Lung (tissue), 12 donors: Measurements from ENCODE around the gene SPINK2. TPM values are rescaled to one million over a fixed set of nuclear protein-coding genes. Genes with fewer than 3 reads are reported as not detected.

Experiments
- ATAC-seq: fragments of 200-7000 bp; cut with Tn5 transposase; one replicate; pipeline ENCODE4 v1.9.1; 2020; ENCODE audit warnings: moderate number of reproducible peaks; ENCODE audit not compliant: insufficient read depth, low FRiP score
- DNase-seq, 3 donors: peaks; one replicate each; pipeline ENCODE4 v3.0.0-alpha.2; 2013 to 2017
- H3K27ac ChIP-seq, 2 donors: one replicate each; pipeline ENCODE4 v1.5.1; 2013; ENCODE audit warnings: mild to moderate bottlenecking in 2 of 2, moderate library complexity in 2 of 2, control low read depth in 1 of 2, inconsistent platforms in 1 of 2, low read depth in 1 of 2, low read length in 1 of 2
- H3K27me3 ChIP-seq, 3 donors: one replicate each; pipeline ENCODE4 v1.5.1; 2013; ENCODE audit warnings: low read length in 2 of 3; ENCODE audit not compliant: control insufficient read depth in 3 of 3, insufficient read depth in 3 of 3
- H3K36me3 ChIP-seq, 4 donors: one replicate each; pipeline ENCODE4 v1.5.1; 2013; ENCODE audit warnings: low read length in 4 of 4, mild to moderate bottlenecking in 1 of 4, moderate library complexity in 1 of 4; ENCODE audit not compliant: control insufficient read depth in 4 of 4, insufficient read depth in 4 of 4
- H3K4me1 ChIP-seq, 5 donors: one replicate each; pipeline ENCODE4 v1.5.1; 2013; ENCODE audit warnings: low read length in 5 of 5, mild to moderate bottlenecking in 2 of 5, moderate library complexity in 1 of 5; ENCODE audit not compliant: control insufficient read depth in 5 of 5, insufficient read depth in 5 of 5
- H3K4me3 ChIP-seq: one replicate; pipeline ENCODE4 v1.5.1; 2013; ENCODE audit warnings: mild to moderate bottlenecking, control low read depth, moderate library complexity
- H3K9ac ChIP-seq, 2 donors: one replicate each; pipeline ENCODE4 v1.5.1; 2013; ENCODE audit warnings: low read length in 2 of 2, control low read depth in 1 of 2; ENCODE audit not compliant: insufficient read depth in 1 of 2
- H3K9me3 ChIP-seq, 4 donors: one replicate each; pipeline ENCODE4 v1.5.1; 2013; ENCODE audit warnings: low read length in 3 of 4, mild to moderate bottlenecking in 1 of 4, moderate library complexity in 1 of 4; ENCODE audit not compliant: control insufficient read depth in 4 of 4, insufficient read depth in 3 of 4
- WGBS, 2 donors: extraction: QIAGEN DNeasy Blood & Tissue Kit; methylation state at CpG; one replicate each; pipeline ENCODE4 v1.1.7; 2013; 5-methylcytosine and 5-hydroxymethylcytosine counted together
- polyA plus RNA-seq, 2 donors: library from polyadenylated mRNA; stranded (reverse); fragments of 200-250 nt; gene quantifications; one replicate each; pipeline ENCODE4 v1.2.1, GENCODE V29; 2013
- total RNA-seq, 2 donors: library from RNA; depleted of rRNA in 1 of 2; stranded (reverse); fragments of >200 nt in 1 of 2; gene quantifications; one replicate each; pipeline ENCODE4 v1.2.1, GENCODE V29; 2014 to 2021
- TF ChIP-seq, protein P1 (sequence below): IDR thresholded peaks from 2 replicates; pipeline ENCODE4 v1.5.1; 2012; ENCODE audit warnings: mild to moderate bottlenecking; ENCODE audit errors: control extremely low read depth, extremely low read depth
- donor health status: control.
- donor health status: control.
- donor health status: Bipolar disorder and iron deficiency.
- donor health status: healthy.
- donor health status: DM: yes; HTN: yes; CAD: no.

Gene SPINK2
- total and polyA plus RNA-seq, 4 donors: 0.91 TPM; not detected in 3

DNA sequence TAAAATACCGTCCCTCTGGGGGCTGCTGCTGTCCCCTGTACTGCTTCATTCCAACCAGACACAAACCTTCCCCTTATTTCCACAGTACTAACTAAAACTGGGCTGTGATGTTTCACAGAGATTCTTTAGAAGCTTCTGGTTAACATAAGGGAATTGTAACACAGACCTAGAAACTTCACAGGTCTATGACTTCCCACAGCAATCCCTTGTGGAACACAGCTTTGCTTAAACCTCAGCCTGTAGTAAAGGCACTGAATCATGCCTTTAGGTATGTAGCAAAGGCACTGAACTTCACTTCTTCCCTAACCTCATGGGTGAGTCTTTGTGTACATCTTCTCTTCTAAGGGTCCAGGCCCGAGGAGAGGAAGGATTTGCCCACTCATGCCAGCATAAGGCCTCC is 49.4 kb downstream of the SPINK2 start:
- H3K9me3 ChIP-seq: no peaks in the 10 kb centered on the region
- H3K4me1 ChIP-seq: no peaks in the 10 kb centered on the region
- H3K4me3 ChIP-seq: no peak overlapping the region
- no peak overlapping the region for H3K27ac ChIP-seq
- no peaks in the 10 kb centered on the region for H3K36me3 ChIP-seq
- DNase-seq: no peak
- ATAC-seq: no peak
- no peak overlapping the region for H3K9ac ChIP-seq
- WGBS, 2 donors: 83 to 92% methylated on average over 2 of the region's 2 CpGs
- H3K27me3 ChIP-seq: no peaks in the 10 kb centered on the region
- TF ChIP-seq, protein P1, sequence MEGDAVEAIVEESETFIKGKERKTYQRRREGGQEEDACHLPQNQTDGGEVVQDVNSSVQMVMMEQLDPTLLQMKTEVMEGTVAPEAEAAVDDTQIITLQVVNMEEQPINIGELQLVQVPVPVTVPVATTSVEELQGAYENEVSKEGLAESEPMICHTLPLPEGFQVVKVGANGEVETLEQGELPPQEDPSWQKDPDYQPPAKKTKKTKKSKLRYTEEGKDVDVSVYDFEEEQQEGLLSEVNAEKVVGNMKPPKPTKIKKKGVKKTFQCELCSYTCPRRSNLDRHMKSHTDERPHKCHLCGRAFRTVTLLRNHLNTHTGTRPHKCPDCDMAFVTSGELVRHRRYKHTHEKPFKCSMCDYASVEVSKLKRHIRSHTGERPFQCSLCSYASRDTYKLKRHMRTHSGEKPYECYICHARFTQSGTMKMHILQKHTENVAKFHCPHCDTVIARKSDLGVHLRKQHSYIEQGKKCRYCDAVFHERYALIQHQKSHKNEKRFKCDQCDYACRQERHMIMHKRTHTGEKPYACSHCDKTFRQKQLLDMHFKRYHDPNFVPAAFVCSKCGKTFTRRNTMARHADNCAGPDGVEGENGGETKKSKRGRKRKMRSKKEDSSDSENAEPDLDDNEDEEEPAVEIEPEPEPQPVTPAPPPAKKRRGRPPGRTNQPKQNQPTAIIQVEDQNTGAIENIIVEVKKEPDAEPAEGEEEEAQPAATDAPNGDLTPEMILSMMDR: no peak

DNA sequence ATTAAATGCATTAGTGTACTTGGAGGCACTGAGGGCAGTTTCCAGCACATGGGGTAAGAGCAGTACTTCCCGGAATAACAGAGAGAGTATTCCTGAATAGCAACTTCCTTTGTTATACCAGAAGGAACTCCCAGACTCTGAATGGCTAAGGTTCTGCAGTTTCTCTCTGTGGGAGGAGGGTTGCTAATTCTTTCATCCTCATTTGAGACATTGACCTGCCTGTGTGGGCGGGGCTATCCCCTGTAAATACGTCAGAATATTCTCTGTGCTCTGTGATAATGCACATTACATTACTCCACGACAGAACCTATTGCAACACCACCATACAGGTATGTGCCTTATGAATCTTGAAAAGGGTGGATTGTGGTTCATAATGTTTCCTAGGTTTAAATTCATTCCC is 52.7 kb downstream of the SPINK2 start:
- no peak overlapping the region for H3K9ac ChIP-seq
- H3K9me3 ChIP-seq: no peaks in the 10 kb centered on the region
- H3K4me1 ChIP-seq: no peaks in the 10 kb centered on the region
- ATAC-seq: peak; percentile 47
- WGBS, 2 donors: 49 to 65% methylated on average over 4 of the region's 4 CpGs
- H3K27me3 ChIP-seq: no peaks in the 10 kb centered on the region
- H3K27ac ChIP-seq: no peak overlapping the region
- H3K36me3 ChIP-seq: no peaks in the 10 kb centered on the region
- no peak overlapping the region for H3K4me3 ChIP-seq
- DNase-seq: no peak
- TF ChIP-seq, protein P1: no peak

DNA sequence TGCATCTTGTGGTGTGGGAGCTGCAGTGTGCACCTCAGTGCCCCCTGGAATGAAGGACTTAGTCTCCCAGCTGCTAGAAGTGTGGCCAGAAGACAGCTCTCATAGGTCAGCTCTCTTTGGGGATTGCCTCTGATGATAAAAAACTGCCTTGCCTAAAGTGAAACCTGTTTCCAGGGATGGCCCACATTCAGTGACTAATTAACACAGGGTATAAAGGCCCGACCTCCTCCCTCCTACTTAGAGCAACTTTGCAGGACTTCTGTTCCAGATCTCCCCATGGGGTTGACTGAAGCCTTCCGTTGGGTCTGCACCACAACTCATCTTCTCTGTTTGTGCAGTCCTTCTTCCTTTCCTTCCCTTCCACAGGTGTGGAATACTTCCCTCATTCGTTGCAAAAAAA is 53.2 kb downstream of the SPINK2 start:
- no peak overlapping the region for H3K27ac ChIP-seq
- ATAC-seq (no peak), DNase-seq (no peak)
- H3K27me3 ChIP-seq: no peaks in the 10 kb centered on the region
- 43 to 48% methylated on average over 3 of the region's 3 CpGs for WGBS, 2 donors
- no peaks in the 10 kb centered on the region for H3K4me1 ChIP-seq
- no peak overlapping the region for H3K4me3 ChIP-seq
- H3K36me3 ChIP-seq: no peaks in the 10 kb centered on the region
- H3K9ac ChIP-seq: no peak overlapping the region
- H3K9me3 ChIP-seq: no peaks in the 10 kb centered on the region
- TF ChIP-seq, protein P1: no peak

DNA sequence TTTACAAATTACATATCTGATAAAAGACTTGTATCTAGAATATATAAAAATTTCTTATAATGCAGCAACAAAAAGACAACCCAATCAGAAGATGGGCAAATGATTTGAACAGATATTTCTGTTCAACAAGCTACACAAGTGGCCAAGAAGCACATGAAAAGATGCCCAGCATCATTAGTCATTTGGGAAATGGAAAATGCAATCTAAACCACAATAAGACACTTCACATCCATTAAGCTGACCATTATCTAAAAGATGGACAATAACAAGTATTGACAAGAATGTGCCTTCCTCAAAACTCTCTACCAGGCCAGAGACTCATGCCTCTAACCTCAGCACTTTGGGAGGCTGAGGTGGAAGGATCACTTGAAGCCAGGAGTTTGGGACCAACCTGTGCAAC is 53.9 kb downstream of the SPINK2 start:
- H3K9me3 ChIP-seq: no peaks in the 10 kb centered on the region
- H3K27ac ChIP-seq: no peak overlapping the region
- no peaks in the 10 kb centered on the region for H3K36me3 ChIP-seq
- H3K4me3 ChIP-seq: no peak overlapping the region
- no peak overlapping the region for H3K9ac ChIP-seq
- no peak for ATAC-seq
- no peaks in the 10 kb centered on the region for H3K27me3 ChIP-seq
- TF ChIP-seq, protein P1: no peak
- H3K4me1 ChIP-seq: no peaks in the 10 kb centered on the region
- no peak for DNase-seq
